Fibroblast of skin of back (primary cell): ENCODE measurements around the gene ADGB.
A peak's percentile ranks its signal among the peaks of the same experiment; 100 is the strongest.
"Not testable (repeated sequence)": the region's sequence is repeated elsewhere in the genome, so short reads cannot be mapped to it uniquely, and the experiment has no call there.

Experiments
- DNase-seq: peaks from one replicate; pipeline ENCODE4 v3.0.0-alpha.2; 2013

Gene ADGB

GRCh38 chr6:146770275-146770964 is 171.6 kb downstream of the ADGB start:
- no peak for DNase-seq

- DNase-seq, result no peak
Measured at GRCh38 chr6:146770965-146771735, 172.4 kb downstream of the ADGB start.

- DNase-seq, result no peak
Measured at GRCh38 chr6:146775220-146775619, 176.4 kb downstream of the ADGB start.

GRCh38 chr6:146781836-146782235 is 183.1 kb downstream of the ADGB start:
- peak; percentile 11 for DNase-seq

GRCh38 chr6:146785001-146785585 is 186.3 kb downstream of the ADGB start:
- peak; percentile 44 for DNase-seq

GRCh38 chr6:146787876-146788508 is 189.2 kb downstream of the ADGB start:
- no peak for DNase-seq

GRCh38 chr6:146790561-146791091 is 191.9 kb downstream of the ADGB start:
- DNase-seq, result no peak

GRCh38 chr6:146791930-146792329 is 193.2 kb downstream of the ADGB start:
- no peak for DNase-seq

GRCh38 chr6:146793218-146793617 is 194.4 kb downstream of the ADGB start:
- not testable (repeated sequence) for DNase-seq

GRCh38 chr6:146795479-146796133 is 196.8 kb downstream of the ADGB start:
- no peak for DNase-seq

GRCh38 chr6:146803167-146803566 is 204.4 kb downstream of the ADGB start:
- DNase-seq, result not testable (repeated sequence)

GRCh38 chr6:146803601-146804000 is 204.8 kb downstream of the ADGB start:
- no peak for DNase-seq

- no peak for DNase-seq
Measured at GRCh38 chr6:146805546-146806325, 207.0 kb downstream of the ADGB start.

- not testable (repeated sequence) for DNase-seq
Measured at GRCh38 chr6:146809014-146809413, 210.2 kb downstream of the ADGB start.

GRCh38 chr6:146812811-146813321 is 214.1 kb downstream of the ADGB start:
- peak; percentile 45 for DNase-seq

- DNase-seq, result peak; percentile 27
Measured at GRCh38 chr6:146813554-146813953, 214.8 kb downstream of the ADGB start.

- no peak for DNase-seq
Measured at GRCh38 chr6:146814148-146814750, 215.5 kb downstream of the ADGB start.

GRCh38 chr6:146815511-146816462 is 217.0 kb downstream of the ADGB start:
- peak; percentile 7 for DNase-seq

- DNase-seq, result no peak
Measured at GRCh38 chr6:146819596-146820320, 221.0 kb downstream of the ADGB start.
